NB4 (cell line): ENCODE data around the gene ESF1.

Experiments used
- MYC ChIP-seq: IDR thresholded peaks from 2 replicates; pipeline ENCODE4 v1.6.1; 2011; ENCODE audit warnings: low read depth, low read length
- TF ChIP-seq, protein P1 (sequence below): IDR thresholded peaks from one replicate; pipeline ENCODE4 v1.5.1; 2012; ENCODE audit warnings: low read depth, low read length
- TF ChIP-seq, protein P2 (sequence below): IDR thresholded peaks from 2 replicates; pipeline ENCODE4 v1.6.1; 2011; ENCODE audit warnings: low read depth, low read length

DNA sequence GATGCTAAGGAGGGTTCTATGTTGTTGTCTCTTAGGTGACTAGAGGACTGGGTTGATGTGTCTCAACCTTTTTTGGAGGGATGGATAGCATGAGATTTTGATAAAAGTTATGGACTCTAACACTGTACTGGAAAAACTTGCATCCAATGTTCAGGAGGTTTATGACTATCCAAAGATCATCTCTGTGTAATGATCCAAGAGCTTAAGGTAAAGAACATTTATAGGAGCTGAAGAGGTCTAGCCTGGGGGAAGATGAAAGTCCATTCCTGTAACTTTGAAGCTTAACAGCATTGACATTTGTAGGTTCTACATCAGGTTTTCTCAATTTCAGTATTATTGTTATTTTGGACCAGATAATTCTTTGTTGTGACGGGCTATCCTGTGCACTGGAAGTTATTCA, 48.9 kb downstream of the ESF1 start:
- TF ChIP-seq, protein P1, sequence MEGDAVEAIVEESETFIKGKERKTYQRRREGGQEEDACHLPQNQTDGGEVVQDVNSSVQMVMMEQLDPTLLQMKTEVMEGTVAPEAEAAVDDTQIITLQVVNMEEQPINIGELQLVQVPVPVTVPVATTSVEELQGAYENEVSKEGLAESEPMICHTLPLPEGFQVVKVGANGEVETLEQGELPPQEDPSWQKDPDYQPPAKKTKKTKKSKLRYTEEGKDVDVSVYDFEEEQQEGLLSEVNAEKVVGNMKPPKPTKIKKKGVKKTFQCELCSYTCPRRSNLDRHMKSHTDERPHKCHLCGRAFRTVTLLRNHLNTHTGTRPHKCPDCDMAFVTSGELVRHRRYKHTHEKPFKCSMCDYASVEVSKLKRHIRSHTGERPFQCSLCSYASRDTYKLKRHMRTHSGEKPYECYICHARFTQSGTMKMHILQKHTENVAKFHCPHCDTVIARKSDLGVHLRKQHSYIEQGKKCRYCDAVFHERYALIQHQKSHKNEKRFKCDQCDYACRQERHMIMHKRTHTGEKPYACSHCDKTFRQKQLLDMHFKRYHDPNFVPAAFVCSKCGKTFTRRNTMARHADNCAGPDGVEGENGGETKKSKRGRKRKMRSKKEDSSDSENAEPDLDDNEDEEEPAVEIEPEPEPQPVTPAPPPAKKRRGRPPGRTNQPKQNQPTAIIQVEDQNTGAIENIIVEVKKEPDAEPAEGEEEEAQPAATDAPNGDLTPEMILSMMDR, result no peak
- no peak for TF ChIP-seq MYC
- TF ChIP-seq, protein P2, sequence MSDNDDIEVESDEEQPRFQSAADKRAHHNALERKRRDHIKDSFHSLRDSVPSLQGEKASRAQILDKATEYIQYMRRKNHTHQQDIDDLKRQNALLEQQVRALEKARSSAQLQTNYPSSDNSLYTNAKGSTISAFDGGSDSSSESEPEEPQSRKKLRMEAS, result no peak
